IPS DF 19.7 (cell line): ENCODE measurements around the gene PLXNA2.
A peak's percentile ranks its signal among the peaks of the same experiment; 100 is the strongest.

ENCODE experiments used
- DNase-seq: peaks from one replicate; pipeline ENCODE4 v3.0.0-alpha.2; 2013; ENCODE audit warnings: low read depth, low spot score

Gene PLXNA2

GRCh38 chr1:208243967-208244916 lies at the start of gene PLXNA2:
Gene PLXNA2 (minus strand): TSS chr1:208244384. CDS start chr1:208217922, 26,462 bp downstream.
- DNase-seq = no peak

- no peak for DNase-seq
These were observed 48.7 kb upstream of the PLXNA2 start for GRCh38 chr1:208292908-208293307.

- no peak for DNase-seq
These were observed 47.9 kb upstream of the PLXNA2 start for GRCh38 chr1:208291923-208292711.

- DNase-seq = no peak
These were observed 46.9 kb upstream of the PLXNA2 start for GRCh38 chr1:208291129-208291528.

- no peak for DNase-seq
These were observed 45.5 kb upstream of the PLXNA2 start for GRCh38 chr1:208289716-208290115.

GRCh38 chr1:208288495-208288894 lies 44.3 kb upstream of the PLXNA2 start:
- no peak for DNase-seq

GRCh38 chr1:208280681-208281450 lies 36.7 kb upstream of the PLXNA2 start:
- DNase-seq = no peak

- DNase-seq = no peak
These were observed 35.8 kb upstream of the PLXNA2 start for GRCh38 chr1:208279826-208280588.

GRCh38 chr1:208278638-208279037 lies 34.5 kb upstream of the PLXNA2 start:
- no peak for DNase-seq

GRCh38 chr1:208276757-208277435 lies 32.7 kb upstream of the PLXNA2 start:
- no peak for DNase-seq

- DNase-seq = no peak
These were observed 30.9 kb upstream of the PLXNA2 start for GRCh38 chr1:208275083-208275482.

GRCh38 chr1:208273386-208274017 lies 29.3 kb upstream of the PLXNA2 start:
- DNase-seq = no peak

GRCh38 chr1:208272713-208273112 lies 28.5 kb upstream of the PLXNA2 start:
- DNase-seq = no peak

GRCh38 chr1:208272311-208272710 lies 28.1 kb upstream of the PLXNA2 start:
- DNase-seq = no peak

GRCh38 chr1:208271236-208271635 lies 27.1 kb upstream of the PLXNA2 start:
- no peak for DNase-seq

- peak; percentile 54 for DNase-seq
These were observed 26.5 kb upstream of the PLXNA2 start for GRCh38 chr1:208270651-208271141.

GRCh38 chr1:208269338-208269666 lies 25.1 kb upstream of the PLXNA2 start:
- no peak for DNase-seq

GRCh38 chr1:208268541-208269337 lies 24.6 kb upstream of the PLXNA2 start:
- no peak for DNase-seq

- DNase-seq = no peak
These were observed 21.3 kb upstream of the PLXNA2 start for GRCh38 chr1:208265525-208265924.
